ENCODE measurements around the gene KRT83.

KRT83 gene

DNA sequence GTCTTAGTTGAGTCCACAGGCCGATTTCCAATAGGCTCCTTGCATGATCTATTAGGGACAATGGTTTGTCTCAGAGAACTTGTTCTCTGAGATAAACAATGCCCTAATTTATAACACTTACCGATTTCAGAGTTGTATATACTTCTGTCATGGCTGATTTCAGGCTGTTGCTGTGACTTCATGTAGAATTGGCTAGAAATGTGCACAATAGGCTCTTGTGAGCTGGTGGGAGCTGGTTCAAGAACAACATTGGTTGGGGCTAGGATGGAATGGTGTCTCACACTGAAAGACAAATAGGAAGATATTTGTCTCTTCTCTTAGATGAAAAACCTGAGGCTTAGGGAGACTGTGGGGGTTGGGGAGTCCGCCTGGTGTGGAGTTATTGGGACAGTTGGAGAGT is 53.5 kb downstream of the KRT83 start:
- no peak for DNase-seq (ENCODE audit: low read depth)
- H3K4me3 ChIP-seq (ENCODE audit: control insufficient read depth, low read depth, low read length), result no peak overlapping the region
- TF ChIP-seq, protein P1, sequence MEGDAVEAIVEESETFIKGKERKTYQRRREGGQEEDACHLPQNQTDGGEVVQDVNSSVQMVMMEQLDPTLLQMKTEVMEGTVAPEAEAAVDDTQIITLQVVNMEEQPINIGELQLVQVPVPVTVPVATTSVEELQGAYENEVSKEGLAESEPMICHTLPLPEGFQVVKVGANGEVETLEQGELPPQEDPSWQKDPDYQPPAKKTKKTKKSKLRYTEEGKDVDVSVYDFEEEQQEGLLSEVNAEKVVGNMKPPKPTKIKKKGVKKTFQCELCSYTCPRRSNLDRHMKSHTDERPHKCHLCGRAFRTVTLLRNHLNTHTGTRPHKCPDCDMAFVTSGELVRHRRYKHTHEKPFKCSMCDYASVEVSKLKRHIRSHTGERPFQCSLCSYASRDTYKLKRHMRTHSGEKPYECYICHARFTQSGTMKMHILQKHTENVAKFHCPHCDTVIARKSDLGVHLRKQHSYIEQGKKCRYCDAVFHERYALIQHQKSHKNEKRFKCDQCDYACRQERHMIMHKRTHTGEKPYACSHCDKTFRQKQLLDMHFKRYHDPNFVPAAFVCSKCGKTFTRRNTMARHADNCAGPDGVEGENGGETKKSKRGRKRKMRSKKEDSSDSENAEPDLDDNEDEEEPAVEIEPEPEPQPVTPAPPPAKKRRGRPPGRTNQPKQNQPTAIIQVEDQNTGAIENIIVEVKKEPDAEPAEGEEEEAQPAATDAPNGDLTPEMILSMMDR (IDR thresholded peaks at IDR 0.05; ENCODE audit: control insufficient read depth, insufficient read depth, low read depth, low read length, missing control alignments), result no peak

DNA sequence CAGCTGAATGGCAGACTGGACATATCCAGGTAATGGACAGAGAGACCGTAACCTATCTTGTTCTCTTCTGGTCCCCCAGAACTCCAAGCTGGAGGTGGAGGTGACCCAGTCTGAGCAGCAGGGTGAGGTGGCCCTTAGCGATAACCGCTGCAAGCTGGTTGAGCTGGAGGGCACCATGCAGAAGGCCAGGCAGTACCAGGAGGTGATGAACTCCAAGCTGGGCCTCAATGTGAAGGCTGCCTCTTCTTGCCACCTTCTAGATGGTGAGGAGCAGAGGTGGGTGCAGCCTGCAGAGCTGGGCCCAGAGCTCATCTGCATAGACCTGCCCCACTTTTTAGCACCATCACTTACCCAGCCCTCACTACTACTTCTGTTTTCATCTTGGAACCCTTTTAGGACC is 53.9 kb downstream of the KRT83 start:
- no peak for DNase-seq (ENCODE audit: low read depth)
- no peak overlapping the region for H3K4me3 ChIP-seq (ENCODE audit: control insufficient read depth, low read depth, low read length)
- TF ChIP-seq, protein P1 (IDR thresholded peaks at IDR 0.05; ENCODE audit: control insufficient read depth, insufficient read depth, low read depth, low read length, missing control alignments), result no peak

DNA sequence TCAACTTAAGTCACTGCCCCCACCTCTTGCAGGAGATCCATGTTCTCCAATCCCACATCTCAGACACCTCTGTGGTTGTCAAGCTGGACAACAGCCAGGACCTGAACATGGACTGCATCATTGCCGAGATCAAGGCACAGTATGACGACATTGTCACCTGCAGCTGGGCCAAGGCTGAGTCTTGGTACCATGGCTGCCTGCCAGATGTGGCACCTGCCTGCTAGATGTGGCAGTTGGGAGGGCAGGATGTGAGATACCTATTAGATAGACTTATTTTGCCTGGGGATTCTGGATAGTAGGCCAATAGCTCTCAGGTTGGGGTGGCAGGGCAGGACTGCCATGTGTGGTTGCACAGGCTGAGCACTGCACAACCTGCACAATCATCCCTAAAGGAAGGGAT is 54.7 kb downstream of the KRT83 start:
- H3K4me3 ChIP-seq (ENCODE audit: control insufficient read depth, low read depth, low read length), result no peak overlapping the region
- TF ChIP-seq, protein P1 (IDR thresholded peaks at IDR 0.05; ENCODE audit: control insufficient read depth, insufficient read depth, low read depth, low read length, missing control alignments), result no peak
- no peak for DNase-seq (ENCODE audit: low read depth)

DNA sequence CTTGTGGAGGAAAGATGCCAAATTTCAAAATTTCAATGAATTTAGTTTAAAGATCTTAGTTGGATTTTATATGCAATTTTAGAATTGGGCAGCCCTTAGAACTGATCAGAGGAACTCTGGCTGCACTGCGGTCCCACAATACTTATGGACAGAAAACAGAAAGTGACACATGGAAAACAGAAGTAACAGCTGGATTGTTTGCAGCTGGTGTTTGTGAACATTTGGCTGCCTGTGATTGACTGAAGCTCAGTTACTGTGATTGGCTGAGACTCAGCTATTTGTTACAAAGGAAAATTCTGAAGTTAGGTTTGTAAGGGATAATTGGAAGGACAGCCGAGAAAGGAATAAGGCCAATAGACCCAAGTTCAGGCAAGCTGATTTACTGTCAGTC is 56.8 kb downstream of the KRT83 start:
- DNase-seq (ENCODE audit: low read depth), result no peak
- TF ChIP-seq, protein P1 (IDR thresholded peaks at IDR 0.05; ENCODE audit: control insufficient read depth, insufficient read depth, low read depth, low read length, missing control alignments), result no peak
- H3K4me3 ChIP-seq (ENCODE audit: control insufficient read depth, low read depth, low read length), result no peak overlapping the region
